ENCODE results near the gene TFF1.

Gene TFF1

GRCh38 chr21:42346441-42346840 is 19.9 kb downstream of the TFF1 start:
- Histone ChIP-seq H3K4me3 (ENCODE audit: low read length in 2 of 2) (no peak overlapping the region), H3K9me3 (ENCODE audit: control insufficient read depth in 2 of 2, low read length in 2 of 2) (no peaks in the 10 kb centered on the region), H3K4me1 (ENCODE audit: control insufficient read depth in 2 of 2, insufficient read depth in 2 of 2, low read length in 2 of 2) (no peaks in the 10 kb centered on the region), H3K27me3 (ENCODE audit: control insufficient read depth in 2 of 2, insufficient read depth in 2 of 2, low read length in 2 of 2) (no peaks in the 10 kb centered on the region), H3K9ac (ENCODE audit: low read depth in 1 of 2, low read length in 2 of 2) (no peak overlapping the region), H3K27ac (ENCODE audit: low read depth in 2 of 2, low read length in 2 of 2) (no peak overlapping the region), H3K36me3 (ENCODE audit: control insufficient read depth in 2 of 2, insufficient read depth in 2 of 2, low read length in 2 of 2) (no peaks in the 10 kb centered on the region)

GRCh38 chr21:42344631-42345030 is 21.7 kb downstream of the TFF1 start:
- Histone ChIP-seq H3K9me3 (ENCODE audit: control insufficient read depth in 2 of 2, low read length in 2 of 2) (no peaks in the 10 kb centered on the region), H3K36me3 (ENCODE audit: control insufficient read depth in 2 of 2, insufficient read depth in 2 of 2, low read length in 2 of 2) (no peaks in the 10 kb centered on the region), H3K4me1 (ENCODE audit: control insufficient read depth in 2 of 2, insufficient read depth in 2 of 2, low read length in 2 of 2) (no peaks in the 10 kb centered on the region), H3K9ac (ENCODE audit: low read depth in 1 of 2, low read length in 2 of 2) (no peak overlapping the region), H3K27ac (ENCODE audit: low read depth in 2 of 2, low read length in 2 of 2) (no peak overlapping the region), H3K4me3 (ENCODE audit: low read length in 2 of 2) (no peak overlapping the region), H3K27me3 (ENCODE audit: control insufficient read depth in 2 of 2, insufficient read depth in 2 of 2, low read length in 2 of 2) (no peaks in the 10 kb centered on the region)

- Histone ChIP-seq H3K4me1 (ENCODE audit: control insufficient read depth in 2 of 2, insufficient read depth in 2 of 2, low read length in 2 of 2) (no peaks in the 10 kb centered on the region), H3K4me3 (ENCODE audit: low read length in 2 of 2) (no peak overlapping the region), H3K36me3 (ENCODE audit: control insufficient read depth in 2 of 2, insufficient read depth in 2 of 2, low read length in 2 of 2) (no peaks in the 10 kb centered on the region), H3K9ac (ENCODE audit: low read depth in 1 of 2, low read length in 2 of 2) (no peak overlapping the region), H3K27me3 (ENCODE audit: control insufficient read depth in 2 of 2, insufficient read depth in 2 of 2, low read length in 2 of 2) (no peaks in the 10 kb centered on the region), H3K9me3 (ENCODE audit: control insufficient read depth in 2 of 2, low read length in 2 of 2) (no peaks in the 10 kb centered on the region), H3K27ac (ENCODE audit: low read depth in 2 of 2, low read length in 2 of 2) (no peak overlapping the region)
These were observed 22.3 kb downstream of the TFF1 start for GRCh38 chr21:42343963-42344510.

- H3K9me3 ChIP-seq (ENCODE audit: control insufficient read depth in 2 of 2, low read length in 2 of 2), result no peaks in the 10 kb centered on the region
- no peaks in the 10 kb centered on the region for H3K36me3 ChIP-seq (ENCODE audit: control insufficient read depth in 2 of 2, insufficient read depth in 2 of 2, low read length in 2 of 2)
- H3K9ac ChIP-seq (ENCODE audit: low read depth in 1 of 2, low read length in 2 of 2), result no peak overlapping the region
- H3K27me3 ChIP-seq (ENCODE audit: control insufficient read depth in 2 of 2, insufficient read depth in 2 of 2, low read length in 2 of 2), result no peaks in the 10 kb centered on the region
- no peaks in the 10 kb centered on the region for H3K4me1 ChIP-seq (ENCODE audit: control insufficient read depth in 2 of 2, insufficient read depth in 2 of 2, low read length in 2 of 2)
- no peak overlapping the region for H3K27ac ChIP-seq (ENCODE audit: low read depth in 2 of 2, low read length in 2 of 2)
- no peak overlapping the region for H3K4me3 ChIP-seq (ENCODE audit: low read length in 2 of 2)
These were observed 22.8 kb downstream of the TFF1 start for GRCh38 chr21:42343556-42343955.

- Histone ChIP-seq H3K4me3 (ENCODE audit: low read length in 2 of 2) (no peak overlapping the region), H3K36me3 (ENCODE audit: control insufficient read depth in 2 of 2, insufficient read depth in 2 of 2, low read length in 2 of 2) (no peaks in the 10 kb centered on the region), H3K4me1 (ENCODE audit: control insufficient read depth in 2 of 2, insufficient read depth in 2 of 2, low read length in 2 of 2) (peaks cover 3 to 4% of the 10 kb centered on the region in 2 donors), H3K27me3 (ENCODE audit: control insufficient read depth in 2 of 2, insufficient read depth in 2 of 2, low read length in 2 of 2) (no peaks in the 10 kb centered on the region), H3K9me3 (ENCODE audit: control insufficient read depth in 2 of 2, low read length in 2 of 2) (no peaks in the 10 kb centered on the region), H3K27ac (ENCODE audit: low read depth in 2 of 2, low read length in 2 of 2) (no peak overlapping the region), H3K9ac (ENCODE audit: low read depth in 1 of 2, low read length in 2 of 2) (no peak overlapping the region)
These were observed 23.2 kb downstream of the TFF1 start for GRCh38 chr21:42343101-42343500.

- Histone ChIP-seq H3K9ac (ENCODE audit: low read depth in 1 of 2, low read length in 2 of 2) (no peak overlapping the region), H3K27ac (ENCODE audit: low read depth in 2 of 2, low read length in 2 of 2) (no peak overlapping the region), H3K36me3 (ENCODE audit: control insufficient read depth in 2 of 2, insufficient read depth in 2 of 2, low read length in 2 of 2) (no peaks in the 10 kb centered on the region), H3K27me3 (ENCODE audit: control insufficient read depth in 2 of 2, insufficient read depth in 2 of 2, low read length in 2 of 2) (no peaks in the 10 kb centered on the region), H3K9me3 (ENCODE audit: control insufficient read depth in 2 of 2, low read length in 2 of 2) (no peaks in the 10 kb centered on the region), H3K4me3 (ENCODE audit: low read length in 2 of 2) (no peak overlapping the region), H3K4me1 (ENCODE audit: control insufficient read depth in 2 of 2, insufficient read depth in 2 of 2, low read length in 2 of 2) (peaks cover 5 to 9% of the 10 kb centered on the region in 2 donors)
These were observed 24.4 kb downstream of the TFF1 start for GRCh38 chr21:42341776-42342542.

GRCh38 chr21:42340187-42341050 is 25.9 kb downstream of the TFF1 start:
- H3K27me3 ChIP-seq (ENCODE audit: control insufficient read depth in 2 of 2, insufficient read depth in 2 of 2, low read length in 2 of 2), result no peaks in the 10 kb centered on the region
- H3K27ac ChIP-seq (ENCODE audit: low read depth in 2 of 2, low read length in 2 of 2), result no peak overlapping the region
- H3K4me3 ChIP-seq (ENCODE audit: low read length in 2 of 2), result no peak overlapping the region
- no peak overlapping the region for H3K9ac ChIP-seq (ENCODE audit: low read depth in 1 of 2, low read length in 2 of 2)
- H3K9me3 ChIP-seq (ENCODE audit: control insufficient read depth in 2 of 2, low read length in 2 of 2), result no peaks in the 10 kb centered on the region
- peaks cover 5 to 9% of the 10 kb centered on the region in 2 donors for H3K4me1 ChIP-seq (ENCODE audit: control insufficient read depth in 2 of 2, insufficient read depth in 2 of 2, low read length in 2 of 2)
- no peaks in the 10 kb centered on the region for H3K36me3 ChIP-seq (ENCODE audit: control insufficient read depth in 2 of 2, insufficient read depth in 2 of 2, low read length in 2 of 2)

- Histone ChIP-seq H3K4me1 (ENCODE audit: control insufficient read depth in 2 of 2, insufficient read depth in 2 of 2, low read length in 2 of 2) (peaks cover 5 to 9% of the 10 kb centered on the region in 2 donors), H3K27me3 (ENCODE audit: control insufficient read depth in 2 of 2, insufficient read depth in 2 of 2, low read length in 2 of 2) (no peaks in the 10 kb centered on the region), H3K27ac (ENCODE audit: low read depth in 2 of 2, low read length in 2 of 2) (no peak overlapping the region), H3K36me3 (ENCODE audit: control insufficient read depth in 2 of 2, insufficient read depth in 2 of 2, low read length in 2 of 2) (no peaks in the 10 kb centered on the region), H3K9me3 (ENCODE audit: control insufficient read depth in 2 of 2, low read length in 2 of 2) (no peaks in the 10 kb centered on the region), H3K4me3 (ENCODE audit: low read length in 2 of 2) (no peak overlapping the region), H3K9ac (ENCODE audit: low read depth in 1 of 2, low read length in 2 of 2) (no peak overlapping the region)
These were observed 27.3 kb downstream of the TFF1 start for GRCh38 chr21:42338729-42339715.

- Histone ChIP-seq H3K4me3 (ENCODE audit: low read length in 2 of 2) (no peak overlapping the region), H3K27ac (ENCODE audit: low read depth in 2 of 2, low read length in 2 of 2) (peak overlapping the region; percentile 1 to 13), H3K27me3 (ENCODE audit: control insufficient read depth in 2 of 2, insufficient read depth in 2 of 2, low read length in 2 of 2) (no peaks in the 10 kb centered on the region), H3K9me3 (ENCODE audit: control insufficient read depth in 2 of 2, low read length in 2 of 2) (no peaks in the 10 kb centered on the region), H3K9ac (ENCODE audit: low read depth in 1 of 2, low read length in 2 of 2) (no peak overlapping the region), H3K36me3 (ENCODE audit: control insufficient read depth in 2 of 2, insufficient read depth in 2 of 2, low read length in 2 of 2) (no peaks in the 10 kb centered on the region), H3K4me1 (ENCODE audit: control insufficient read depth in 2 of 2, insufficient read depth in 2 of 2, low read length in 2 of 2) (peaks cover 5 to 11% of the 10 kb centered on the region in 2 donors)
These were observed 28.3 kb downstream of the TFF1 start for GRCh38 chr21:42337830-42338728.

Measured in mucosa of rectum (tissue), 2 donors.